Activated CD4-positive, alpha-beta T cell treated with anti-CD3 and anti-CD28 coated beads for 48 hours (primary cell): Measurements from ENCODE around the gene SPDYE2.
"Not testable (repeated sequence)": the region's sequence is repeated elsewhere in the genome, so short reads cannot be mapped to it uniquely, and the experiment has no call there.

Experiments used
- DNase-seq: peaks from one replicate; pipeline ENCODE4 v3.0.0-alpha.2; 2020

Gene SPDYE2

DNA sequence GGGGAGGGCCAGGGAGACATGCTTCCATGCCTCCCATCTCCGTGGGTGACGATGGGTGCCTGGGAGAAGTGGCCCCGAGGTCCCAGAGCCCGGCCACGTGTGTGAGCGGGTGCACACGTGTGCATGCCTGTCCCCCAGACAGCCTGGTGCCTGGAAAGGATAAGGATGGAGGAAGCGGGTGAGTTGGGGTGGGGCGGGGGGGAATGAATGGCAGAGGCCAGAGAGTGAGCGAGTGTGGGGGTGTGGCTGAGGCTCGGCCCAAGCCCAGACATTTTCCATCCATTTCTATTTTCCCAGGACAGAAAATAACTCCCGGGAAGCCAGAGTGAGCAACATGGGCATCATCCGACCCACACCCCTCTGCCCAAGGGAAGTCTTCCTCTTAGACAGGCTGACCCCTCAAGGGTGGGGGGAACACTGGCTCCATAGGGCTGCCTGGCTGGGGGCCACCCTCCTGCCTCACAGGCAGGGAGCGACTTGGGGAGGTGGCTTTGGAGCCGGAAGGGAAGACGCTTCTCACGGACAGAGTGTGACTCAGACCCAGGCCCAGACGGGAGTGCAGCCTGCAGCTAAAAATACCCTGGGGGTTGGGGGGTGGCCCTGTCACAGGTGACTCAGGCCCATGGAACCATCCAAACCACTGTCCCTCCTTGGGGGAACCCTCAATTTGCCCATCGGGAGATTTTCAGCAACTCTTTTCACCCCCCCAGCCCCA is 53.6 kb downstream of the SPDYE2 start:
- not testable (repeated sequence) for DNase-seq

DNA sequence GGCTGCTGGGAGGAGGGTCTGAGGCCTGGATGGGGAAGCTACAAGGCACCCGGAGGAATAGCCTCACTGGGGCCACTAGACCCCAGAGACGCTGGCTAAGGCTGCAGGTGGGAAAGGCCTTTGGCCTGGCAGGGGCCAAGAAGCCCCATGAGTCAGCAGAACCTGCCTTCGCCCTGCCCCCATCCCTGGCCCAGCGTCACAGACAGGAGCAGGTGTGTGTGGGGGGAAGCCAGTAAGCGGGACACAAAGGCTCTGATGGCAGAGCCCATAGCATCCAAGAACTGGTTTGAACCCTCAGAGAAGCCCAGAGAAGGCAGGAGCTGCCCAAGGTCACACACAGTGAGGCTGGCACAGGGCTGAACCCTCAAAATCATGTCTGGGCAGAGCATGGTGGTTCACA is 55.8 kb downstream of the SPDYE2 start:
- not testable (repeated sequence) for DNase-seq

GRCh38 chr7:102609734-102610133 is 58.7 kb downstream of the SPDYE2 start:
- DNase-seq: not testable (repeated sequence)

DNA sequence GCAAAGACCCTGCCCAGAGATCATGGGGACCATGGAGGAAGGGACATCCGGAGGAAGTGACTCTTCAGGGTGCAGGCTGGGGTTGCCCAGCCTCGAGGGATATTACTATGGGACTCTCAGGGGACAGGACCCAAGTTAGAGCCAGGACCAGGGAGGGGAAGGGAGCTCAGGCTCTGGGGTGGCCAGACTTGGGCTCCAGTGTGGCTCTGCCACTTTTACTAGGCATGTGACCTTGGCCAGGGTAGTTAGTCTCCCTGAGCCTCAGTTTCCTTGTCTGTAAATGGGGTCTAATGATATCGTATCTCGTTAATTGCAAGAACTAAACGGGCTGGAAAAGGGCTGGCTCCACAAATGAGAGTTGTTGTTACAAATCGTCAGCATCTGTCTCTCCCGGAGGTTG is 59.4 kb downstream of the SPDYE2 start:
- DNase-seq: not testable (repeated sequence)

- DNase-seq: not testable (repeated sequence)
These were observed 60.1 kb downstream of the SPDYE2 start for GRCh38 chr7:102611013-102611674.

DNA sequence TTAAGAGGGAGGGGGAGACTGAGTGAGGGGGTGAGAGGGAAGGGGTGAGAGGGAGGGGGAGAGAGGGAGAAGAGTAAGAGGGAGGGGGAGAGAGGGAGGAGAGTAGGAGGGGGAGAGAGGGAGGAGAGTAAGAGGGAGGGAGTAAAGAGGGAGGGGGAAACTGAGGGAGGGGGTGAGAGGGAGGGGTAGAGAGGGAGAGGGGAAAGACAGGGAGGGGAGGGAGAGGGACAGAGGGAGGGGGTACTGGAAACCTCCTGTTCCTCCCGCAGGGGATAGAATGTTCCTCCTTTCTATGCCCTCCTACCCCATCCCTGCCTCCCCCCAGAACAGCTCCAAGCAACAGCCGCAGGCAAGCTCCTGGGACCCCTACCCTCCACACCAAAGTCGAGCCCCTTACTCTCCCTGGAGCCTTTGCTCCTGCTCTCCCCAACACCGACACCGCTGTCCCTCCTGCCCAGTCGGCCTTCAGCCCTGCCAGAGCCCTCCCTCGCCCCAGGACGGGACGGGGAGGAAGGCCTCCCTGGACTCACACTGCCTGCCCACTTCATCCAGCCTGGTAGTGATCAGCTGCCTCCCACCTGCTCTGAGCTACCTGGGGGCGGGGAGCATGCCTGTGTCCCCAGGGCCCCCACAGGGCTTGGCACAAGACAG is 60.8 kb downstream of the SPDYE2 start:
- DNase-seq: not testable (repeated sequence)
